Cardiac fibroblast (primary cell): ENCODE measurements around the gene GXYLT1.

ENCODE experiments used
- DNase-seq, 2 donors: peaks; one replicate each; pipeline versions ENCODE4 v3.0.0 to v3.0.0-alpha.2; 2010; ENCODE audit warnings: low read depth in 2 of 2
- H3K4me3 ChIP-seq, 2 donors: replicated peaks in 1 of 2; 1 replicate in 1 of 2; 2 replicates in 1 of 2; pipeline ENCODE4 v1.5.1; 2011; ENCODE audit warnings: low read depth in 2 of 2, low read length in 2 of 2, mild to moderate bottlenecking in 2 of 2, moderate library complexity in 1 of 2
- TF ChIP-seq, protein P1 (sequence below): IDR thresholded peaks from one replicate; pipeline ENCODE4 v1.5.1; 2011; ENCODE audit warnings: low read depth, mild to moderate bottlenecking, low read length, inconsistent platforms

Gene GXYLT1

DNA sequence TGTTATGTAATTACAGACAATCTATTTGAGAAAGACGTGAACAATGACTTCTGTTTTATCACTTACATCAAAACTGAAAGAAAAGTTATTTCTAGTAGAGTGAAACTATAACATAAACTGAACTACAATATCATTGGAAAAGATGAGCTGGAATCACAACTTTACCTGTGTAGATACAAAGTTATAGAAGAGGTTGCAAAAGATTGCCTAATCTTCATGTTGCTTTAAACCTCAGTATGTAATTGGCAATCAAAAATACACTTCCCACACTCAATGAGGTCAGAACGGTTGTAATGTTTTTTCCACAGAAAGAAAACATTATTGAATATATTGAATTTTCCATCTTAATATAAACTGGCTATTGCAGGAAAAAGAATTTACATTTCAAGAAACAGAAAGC lies 37.7 kb upstream of the GXYLT1 start:
- H3K4me3 ChIP-seq = no peak overlapping the region
- DNase-seq = no peak
- TF ChIP-seq, protein P1, sequence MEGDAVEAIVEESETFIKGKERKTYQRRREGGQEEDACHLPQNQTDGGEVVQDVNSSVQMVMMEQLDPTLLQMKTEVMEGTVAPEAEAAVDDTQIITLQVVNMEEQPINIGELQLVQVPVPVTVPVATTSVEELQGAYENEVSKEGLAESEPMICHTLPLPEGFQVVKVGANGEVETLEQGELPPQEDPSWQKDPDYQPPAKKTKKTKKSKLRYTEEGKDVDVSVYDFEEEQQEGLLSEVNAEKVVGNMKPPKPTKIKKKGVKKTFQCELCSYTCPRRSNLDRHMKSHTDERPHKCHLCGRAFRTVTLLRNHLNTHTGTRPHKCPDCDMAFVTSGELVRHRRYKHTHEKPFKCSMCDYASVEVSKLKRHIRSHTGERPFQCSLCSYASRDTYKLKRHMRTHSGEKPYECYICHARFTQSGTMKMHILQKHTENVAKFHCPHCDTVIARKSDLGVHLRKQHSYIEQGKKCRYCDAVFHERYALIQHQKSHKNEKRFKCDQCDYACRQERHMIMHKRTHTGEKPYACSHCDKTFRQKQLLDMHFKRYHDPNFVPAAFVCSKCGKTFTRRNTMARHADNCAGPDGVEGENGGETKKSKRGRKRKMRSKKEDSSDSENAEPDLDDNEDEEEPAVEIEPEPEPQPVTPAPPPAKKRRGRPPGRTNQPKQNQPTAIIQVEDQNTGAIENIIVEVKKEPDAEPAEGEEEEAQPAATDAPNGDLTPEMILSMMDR = no peak

DNA sequence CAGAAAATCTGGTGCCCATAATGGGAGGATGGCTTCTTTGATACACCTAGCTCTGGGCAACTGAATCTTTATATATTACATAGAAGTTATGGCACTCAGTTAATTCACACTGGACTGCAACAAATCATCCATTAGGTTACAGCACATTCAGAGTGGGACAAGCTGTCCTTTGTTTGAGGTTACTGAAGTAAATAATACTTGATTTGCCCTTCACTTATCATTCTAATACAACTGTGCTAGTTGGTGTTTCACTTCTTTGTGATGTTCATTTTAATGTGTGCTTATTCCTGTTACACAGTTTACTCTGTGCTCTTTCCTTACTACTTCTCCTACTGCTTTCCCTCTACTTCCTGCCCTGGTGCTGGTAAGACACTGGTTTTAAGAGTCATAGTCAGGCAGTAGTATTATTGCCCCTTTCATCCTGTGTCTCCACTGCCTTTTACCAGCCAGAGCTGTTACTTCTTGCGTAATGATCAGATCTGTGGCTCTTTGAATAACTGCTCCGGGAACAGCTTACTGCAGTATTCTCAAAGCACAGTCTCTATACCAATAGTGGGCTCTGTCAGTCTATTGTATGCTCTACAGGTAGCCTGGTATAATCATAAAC lies 36.4 kb upstream of the GXYLT1 start:
- TF ChIP-seq, protein P1 = no peak
- peak; percentile 46 to 55 for DNase-seq
- H3K4me3 ChIP-seq = no peak overlapping the region

DNA sequence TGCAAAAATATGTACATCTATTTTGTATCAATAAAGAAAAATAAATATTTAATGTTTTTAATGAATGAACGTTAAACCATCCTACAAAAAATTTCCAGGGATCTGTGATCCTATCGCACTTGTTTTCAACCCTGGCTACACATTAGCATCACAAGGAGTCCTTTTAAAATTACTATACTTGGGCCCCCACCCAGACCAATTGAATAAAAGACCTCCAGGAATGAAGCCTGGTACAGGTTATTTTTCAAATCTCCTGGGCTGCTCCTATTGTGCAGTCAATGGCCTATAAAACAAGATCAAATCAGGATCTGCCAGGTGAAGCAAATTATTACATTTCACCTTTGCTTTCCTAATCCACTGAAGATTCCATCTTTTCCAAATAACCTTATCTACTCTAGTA lies 33.4 kb upstream of the GXYLT1 start:
- no peak for DNase-seq
- TF ChIP-seq, protein P1 = no peak
- no peak overlapping the region for H3K4me3 ChIP-seq

DNA sequence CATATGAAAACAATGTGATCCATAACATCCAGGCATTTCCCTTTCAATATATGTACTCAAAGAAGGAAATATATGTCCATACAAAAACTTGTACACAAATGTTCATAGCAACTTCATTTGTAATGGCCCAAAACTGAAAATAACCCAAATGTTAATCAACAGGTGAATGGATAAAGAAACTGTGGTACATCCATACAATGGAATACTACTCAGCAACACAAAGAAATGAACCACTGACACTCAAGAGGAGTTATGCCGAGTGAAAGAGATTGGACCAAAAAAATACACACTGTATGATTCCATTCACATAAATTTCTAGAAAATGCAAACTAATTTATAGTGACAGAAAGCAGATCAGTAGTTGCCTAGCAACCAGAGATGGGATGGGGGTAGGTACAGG lies 30.3 kb upstream of the GXYLT1 start:
- no peak overlapping the region for H3K4me3 ChIP-seq
- no peak for DNase-seq
- TF ChIP-seq, protein P1 = no peak

DNA sequence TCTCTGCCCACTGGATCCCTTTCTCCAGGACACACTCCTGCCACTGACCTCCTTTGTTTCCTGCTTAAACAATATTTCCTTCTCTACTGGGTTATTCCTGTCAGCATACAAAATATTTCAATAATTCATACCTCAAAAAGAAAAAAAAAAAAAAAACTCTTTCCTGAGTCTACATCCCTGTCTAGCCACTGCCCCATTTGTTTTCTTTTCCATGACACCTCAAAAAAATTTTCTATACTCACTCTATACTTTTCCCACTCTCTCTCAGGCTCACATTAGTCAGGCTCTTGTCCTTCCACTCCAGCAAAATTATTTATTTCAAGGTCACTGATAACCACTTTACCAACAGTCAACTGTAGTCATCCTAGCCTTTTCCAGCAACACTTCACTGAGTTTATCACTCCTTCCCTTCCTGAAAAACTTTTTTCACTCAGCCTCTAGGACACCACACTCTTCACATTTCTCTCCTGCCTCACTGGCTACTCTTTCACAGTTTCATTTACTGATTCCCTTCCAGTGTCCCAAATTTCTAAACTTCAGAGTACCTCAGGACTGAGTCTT lies 29.4 kb upstream of the GXYLT1 start:
- DNase-seq = no peak
- no peak overlapping the region for H3K4me3 ChIP-seq
- TF ChIP-seq, protein P1 = no peak

DNA sequence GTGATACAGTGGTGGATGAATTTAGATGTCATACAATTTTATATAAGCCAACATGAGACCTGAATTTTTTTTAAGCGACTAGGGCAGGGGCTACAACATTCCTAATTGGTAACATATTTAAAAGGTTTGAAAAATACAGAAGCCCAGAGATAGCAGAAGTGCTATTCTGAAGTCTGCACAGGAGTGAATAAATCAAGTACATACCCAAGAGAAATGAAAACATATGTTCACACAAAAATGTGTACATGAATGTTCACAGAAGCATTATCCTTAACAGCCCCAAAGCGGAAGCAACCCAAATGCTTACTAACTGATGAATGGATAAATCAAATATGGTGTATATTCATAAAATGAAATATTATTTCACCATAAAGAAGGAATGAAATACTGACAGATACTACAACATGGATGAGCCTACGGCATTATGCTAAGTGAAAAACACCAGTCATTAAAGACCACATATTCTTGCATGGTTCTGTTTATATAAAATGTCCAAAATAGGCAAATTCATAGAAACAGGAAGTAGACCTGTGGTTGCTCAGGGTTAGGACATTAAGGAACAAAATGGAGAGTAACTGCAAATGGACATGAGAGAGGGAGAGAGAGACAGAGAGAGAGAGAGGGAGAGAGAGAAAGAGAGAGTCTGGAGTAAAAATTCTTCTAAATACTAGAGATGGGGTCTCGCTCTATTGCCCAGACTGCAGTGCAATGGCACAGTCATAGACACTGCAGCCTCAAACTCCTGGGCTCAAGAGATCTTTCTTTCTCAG lies 28.0 kb upstream of the GXYLT1 start:
- TF ChIP-seq, protein P1 = no peak
- H3K4me3 ChIP-seq = no peak overlapping the region
- no peak for DNase-seq
